HepG2 (cell line): ENCODE results near the gene C2. TPM values are rescaled to one million over a fixed set of nuclear protein-coding genes. Genes with fewer than 3 reads are reported as not detected.

ENCODE experiments used
- ARNTL ChIP-seq: sonication (generic); formaldehyde crosslinking; IDR thresholded peaks from 2 replicates; pipeline ENCODE4 v1.4.0; 2020; ENCODE audit warnings: mild to moderate bottlenecking, missing genetic modification reagents
- ATF7-NPFF ChIP-seq: sonication (generic); formaldehyde crosslinking; IDR thresholded peaks from 2 replicates; pipeline ENCODE4 v1.8.1; 2023; ENCODE audit warnings: mild to moderate bottlenecking, low read depth, missing genetic modification reagents, moderate library complexity
- CBX5 ChIP-seq: sonication (generic); formaldehyde crosslinking; IDR thresholded peaks from 2 replicates; pipeline ENCODE4 v1.4.0; 2020; ENCODE audit warnings: missing genetic modification reagents, borderline replicate concordance
- ETV5 ChIP-seq: IDR thresholded peaks from 2 replicates; pipeline ENCODE4 v1.6.1; 2018; ENCODE audit warnings: missing biosample characterization, missing genetic modification reagents, inconsistent platforms, borderline replicate concordance
- ETV6 ChIP-seq: sonication (generic); formaldehyde crosslinking; conservative IDR thresholded peaks from 2 replicates; pipeline ENCODE4 v1.4.0; 2020; ENCODE audit warnings: missing genetic modification reagents
- EZH2 ChIP-seq: conservative IDR thresholded peaks from 2 replicates; pipeline ENCODE4 v1.6.1; 2012; ENCODE audit warnings: mild to moderate bottlenecking, low read depth, low read length, moderate library complexity
- GPN1 ChIP-seq: sonication (generic); formaldehyde crosslinking; IDR thresholded peaks from 2 replicates; pipeline ENCODE4 v1.5.1; 2020; ENCODE audit warnings: missing genetic modification reagents, borderline replicate concordance
- HHEX ChIP-seq: IDR thresholded peaks from 2 replicates; pipeline ENCODE4 v1.6.1; 2016; ENCODE audit warnings: control low read depth
- HNRNPL ChIP-seq: fragments of 200-400 bp; formaldehyde crosslinking; IDR thresholded peaks from 2 replicates; pipeline ENCODE4 v1.6.1; 2017; ENCODE audit warnings: mild to moderate bottlenecking, low read depth, low read length
- HOXA7 ChIP-seq: sonication (generic); formaldehyde crosslinking; IDR thresholded peaks from 2 replicates; pipeline ENCODE4 v1.8.1; 2022; ENCODE audit warnings: mild to moderate bottlenecking, missing genetic modification reagents, moderate library complexity
- HOXD1 ChIP-seq: sonication (generic); formaldehyde crosslinking; IDR thresholded peaks from 2 replicates; pipeline ENCODE4 v1.5.0; 2020; ENCODE audit warnings: missing genetic modification reagents
- JUNB ChIP-seq: sonication (generic); formaldehyde crosslinking; IDR thresholded peaks from 2 replicates; pipeline ENCODE4 v1.8.0; 2022; ENCODE audit warnings: missing genetic modification reagents, mild to moderate bottlenecking, borderline replicate concordance
- JUND ChIP-seq: sonication (generic); formaldehyde crosslinking; IDR thresholded peaks from 2 replicates; pipeline ENCODE4 v1.8.0; 2022; ENCODE audit warnings: mild to moderate bottlenecking, missing genetic modification reagents
- MAFG ChIP-seq: sonication (generic); formaldehyde crosslinking; IDR thresholded peaks from 2 replicates; pipeline ENCODE4 v1.5.1; 2020; ENCODE audit warnings: mild to moderate bottlenecking, missing genetic modification reagents
- NFIB ChIP-seq: sonication (generic); formaldehyde crosslinking; IDR thresholded peaks from 2 replicates; pipeline ENCODE4 v1.9.0; 2021; ENCODE audit warnings: missing genetic modification reagents, mild to moderate bottlenecking, borderline replicate concordance
- PREB ChIP-seq: sonication (generic); formaldehyde crosslinking; IDR thresholded peaks from 2 replicates; pipeline ENCODE4 v1.4.0; 2020; ENCODE audit warnings: missing genetic modification reagents
- REPIN1 ChIP-seq: sonication (generic); formaldehyde crosslinking; IDR thresholded peaks from 2 replicates; pipeline ENCODE4 v1.8.0; 2022; ENCODE audit warnings: missing genetic modification reagents, low read depth, mild to moderate bottlenecking, borderline replicate concordance
- SNAPC2 ChIP-seq: sonication (generic); formaldehyde crosslinking; IDR thresholded peaks from 2 replicates; pipeline ENCODE4 v1.8.1; 2022; ENCODE audit warnings: mild to moderate bottlenecking, missing genetic modification reagents
- SRSF9 ChIP-seq: fragments of 200-400 bp; formaldehyde crosslinking; IDR thresholded peaks from 2 replicates; pipeline ENCODE4 v1.6.1; 2018; ENCODE audit warnings: borderline replicate concordance, mild to moderate bottlenecking, low read depth, low read length; ENCODE audit not compliant: insufficient read depth, poor library complexity, severe bottlenecking
- ZKSCAN1 ChIP-seq: fragments of 150-350 bp; IDR thresholded peaks from 2 replicates; pipeline ENCODE4 v1.6.1; 2014; ENCODE audit warnings: low read length
- ZKSCAN5 ChIP-seq: sonication (generic); formaldehyde crosslinking; IDR thresholded peaks from 2 replicates; pipeline ENCODE4 v1.5.1; 2020; ENCODE audit warnings: mild to moderate bottlenecking, missing genetic modification reagents
- ZNF160 ChIP-seq: sonication (generic); formaldehyde crosslinking; IDR thresholded peaks from 2 replicates; pipeline ENCODE4 v1.8.0; 2022; ENCODE audit warnings: mild to moderate bottlenecking, inconsistent platforms, missing genetic modification reagents
- ZNF33A ChIP-seq: sonication (generic); formaldehyde crosslinking; IDR thresholded peaks from 2 replicates; pipeline ENCODE4 v1.5.1; 2020; ENCODE audit warnings: missing genetic modification reagents, mild to moderate bottlenecking, moderate library complexity, borderline replicate concordance
- ZNF44 ChIP-seq: sonication (generic); formaldehyde crosslinking; IDR thresholded peaks from 2 replicates; pipeline ENCODE4 v1.5.1; 2020; ENCODE audit warnings: mild to moderate bottlenecking, missing genetic modification reagents
- ZNF816 ChIP-seq: sonication (generic); formaldehyde crosslinking; IDR thresholded peaks from 2 replicates; pipeline ENCODE4 v1.8.0; 2022; ENCODE audit warnings: missing genetic modification reagents, mild to moderate bottlenecking, borderline replicate concordance
- ZNF883 ChIP-seq: sonication (generic); formaldehyde crosslinking; IDR thresholded peaks from 2 replicates; pipeline ENCODE4 v1.5.1; 2020; ENCODE audit warnings: mild to moderate bottlenecking, missing genetic modification reagents; ENCODE audit errors: not compliant biosample characterization
- ZNF891 ChIP-seq: sonication (generic); formaldehyde crosslinking; IDR thresholded peaks from 2 replicates; pipeline ENCODE4 v1.5.0; 2020; ENCODE audit warnings: mild to moderate bottlenecking, missing genetic modification reagents
- polyA plus RNA-seq, 8 experiments: library from polyadenylated mRNA; depleted of rRNA in 3 of 8; stranded (reverse) in 7 of 8; unstranded in 1 of 8; fragments of >200 nt; fragmentation: Illumina TruSeq in 4 of 8; extraction: Trizol in 4 of 8; gene quantifications; 2 replicates each; pipeline versions ENCODE4 v1.2.1 to v1.2.3, GENCODE V29; 2011 to 2016; ENCODE audit warnings: low read depth in 4 of 8, missing spikeins in 1 of 8, mixed read lengths in 1 of 8; ENCODE audit not compliant: insufficient read depth in 1 of 8
- total RNA-seq, 5 experiments: library from RNA; depleted of rRNA; stranded (reverse); fragments of >200 nt; fragmentation: Illumina TruSeq; extraction: Trizol; gene quantifications; 2 replicates each; pipeline ENCODE4 v1.2.3, GENCODE V29; 2016; ENCODE audit warnings: low read depth in 1 of 5
- TF ChIP-seq, protein P1 (sequence below): sonication (generic); formaldehyde crosslinking; IDR thresholded peaks from 2 replicates; pipeline ENCODE4 v1.4.0; 2020; ENCODE audit warnings: missing genetic modification reagents

The C2 gene
- total and polyA plus RNA-seq, 2 of the 13 experiments (the other 11 are each of a cell fraction or from before 2014, with no cell fraction given), result 165 to 307 TPM

- TF ChIP-seq GPN1 (no peak), ETV5 (CRISPR knock-in tag) (no peak), PREB (CRISPR knock-in tag) (no peak), HHEX (no peak), ZNF883 (CRISPR knock-in tag) (no peak), NFIB (CRISPR knock-in tag) (no peak), HNRNPL (no peak), ZNF33A (CRISPR knock-in tag) (no peak), CBX5 (CRISPR knock-in tag) (peak; percentile 57; the same call in 1 of the 2 replicates), HOXD1 (CRISPR knock-in tag) (no peak), ZNF44 (CRISPR knock-in tag) (no peak), JUNB (no peak), SNAPC2 (CRISPR knock-in tag) (no peak), HOXA7 (CRISPR knock-in tag) (no peak), JUND (0 out of 2 replicates have a peak, but pooled peaks have one; percentile 14), ZKSCAN5 (CRISPR knock-in tag) (no peak), ZNF891 (peak; percentile 80; the same call in 1 of the 2 replicates), ZNF160 (CRISPR knock-in tag) (no peak), ZKSCAN1 (no peak), ZNF816 (CRISPR knock-in tag) (no peak), REPIN1 (CRISPR knock-in tag) (no peak), MAFG (CRISPR knock-in tag) (no peak), SRSF9 (no peak), ETV6 (CRISPR knock-in tag) (no peak), EZH2 (no peak), ARNTL (CRISPR knock-in tag) (0 out of 2 replicates have a peak, but pooled peaks have one; percentile 13), ATF7-NPFF (CRISPR knock-in tag) (no peak; the same call in 1 of the 2 replicates)
- TF ChIP-seq, protein P1, sequence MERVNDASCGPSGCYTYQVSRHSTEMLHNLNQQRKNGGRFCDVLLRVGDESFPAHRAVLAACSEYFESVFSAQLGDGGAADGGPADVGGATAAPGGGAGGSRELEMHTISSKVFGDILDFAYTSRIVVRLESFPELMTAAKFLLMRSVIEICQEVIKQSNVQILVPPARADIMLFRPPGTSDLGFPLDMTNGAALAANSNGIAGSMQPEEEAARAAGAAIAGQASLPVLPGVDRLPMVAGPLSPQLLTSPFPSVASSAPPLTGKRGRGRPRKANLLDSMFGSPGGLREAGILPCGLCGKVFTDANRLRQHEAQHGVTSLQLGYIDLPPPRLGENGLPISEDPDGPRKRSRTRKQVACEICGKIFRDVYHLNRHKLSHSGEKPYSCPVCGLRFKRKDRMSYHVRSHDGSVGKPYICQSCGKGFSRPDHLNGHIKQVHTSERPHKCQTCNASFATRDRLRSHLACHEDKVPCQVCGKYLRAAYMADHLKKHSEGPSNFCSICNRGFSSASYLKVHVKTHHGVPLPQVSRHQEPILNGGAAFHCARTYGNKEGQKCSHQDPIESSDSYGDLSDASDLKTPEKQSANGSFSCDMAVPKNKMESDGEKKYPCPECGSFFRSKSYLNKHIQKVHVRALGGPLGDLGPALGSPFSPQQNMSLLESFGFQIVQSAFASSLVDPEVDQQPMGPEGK, result no peak
These were observed 29.7 kb upstream of the C2 start, which contains the start of gene EHMT2 (continued) for GRCh38 chr6:31897612-31898382.
